GM23338 (cell line): ENCODE measurements around the gene SDE2. TPM values are rescaled to one million over a fixed set of nuclear protein-coding genes. Genes with fewer than 3 reads are reported as not detected.

Source experiments
- ATAC-seq: fragments of 200-7000 bp; cut with Tn5 transposase; 3 replicates; pipeline ENCODE4 v1.9.1; 2020
- DNase-seq: peaks from one replicate; pipeline ENCODE4 v3.0.0-alpha.2; 2015; ENCODE audit warnings: low spot score
- H2AFZ ChIP-seq: fragments of 200-600 bp; sonication (generic); 2 replicates; pipeline ENCODE4 v1.8.0; 2016; ENCODE audit warnings: antibody characterized with exemption, mild to moderate bottlenecking, moderate library complexity
- H3F3A ChIP-seq: fragments of 200-600 bp; sonication (generic); replicated peaks from 2 replicates; pipeline ENCODE4 v1.8.0; 2017; ENCODE audit warnings: antibody characterized with exemption, mixed run types, low read depth
- H3K27ac ChIP-seq: fragments of 200-600 bp; sonication (generic); 2 replicates; pipeline ENCODE4 v1.6.1; 2016; ENCODE audit warnings: low read depth
- H3K27me3 ChIP-seq: fragments of 200-600 bp; sonication (generic); 2 replicates; pipeline ENCODE4 v1.8.0; 2016; ENCODE audit warnings: mild to moderate bottlenecking, mixed run types, moderate library complexity; ENCODE audit not compliant: insufficient read depth
- H3K36me3 ChIP-seq: fragments of 200-600 bp; sonication (generic); 2 replicates; pipeline ENCODE4 v1.8.0; 2016; ENCODE audit warnings: mild to moderate bottlenecking; ENCODE audit not compliant: insufficient read depth
- H3K4me1 ChIP-seq: fragments of 200-600 bp; sonication (generic); 2 replicates; pipeline ENCODE4 v1.8.0; 2016; ENCODE audit warnings: mild to moderate bottlenecking, moderate library complexity; ENCODE audit not compliant: insufficient read depth
- H3K4me2 ChIP-seq: fragments of 200-600 bp; sonication (generic); 2 replicates; pipeline ENCODE4 v1.7.1; 2017; ENCODE audit warnings: mixed run types
- H3K4me3 ChIP-seq: fragments of 200-600 bp; sonication (generic); 2 replicates; pipeline ENCODE4 v1.6.1; 2016; ENCODE audit warnings: mixed run types
- H3K79me2 ChIP-seq: fragments of 200-600 bp; sonication (generic); replicated peaks from 2 replicates; pipeline ENCODE4 v1.8.0; 2017; ENCODE audit warnings: mild to moderate bottlenecking; ENCODE audit not compliant: insufficient read depth
- H3K9me2 ChIP-seq: fragments of 200-600 bp; sonication (generic); 2 replicates; pipeline ENCODE4 v1.8.0; 2017; ENCODE audit not compliant: insufficient read depth
- H4K20me1 ChIP-seq: fragments of 200-600 bp; sonication (generic); replicated peaks from 2 replicates; pipeline ENCODE4 v1.8.0; 2017; ENCODE audit warnings: mild to moderate bottlenecking; ENCODE audit not compliant: insufficient read depth
- H3K27ac Mint-ChIP-seq: 2 replicates; pipeline ENCODE4 v1.8.0; 2020; ENCODE audit warnings: inconsistent platforms, mild to moderate bottlenecking, moderate library complexity, mixed read lengths
- H3K27me3 Mint-ChIP-seq: 3 replicates; pipeline ENCODE4 v1.8.0; 2022; ENCODE audit warnings: low read depth, mild to moderate bottlenecking, moderate library complexity, mixed read lengths, inconsistent platforms; ENCODE audit not compliant: insufficient read depth, poor library complexity
- H3K36me3 Mint-ChIP-seq: 3 replicates; pipeline ENCODE4 v1.8.0; 2021; ENCODE audit warnings: low read depth, mild to moderate bottlenecking, inconsistent platforms, moderate library complexity, mixed read lengths
- H3K4me1 Mint-ChIP-seq: 3 replicates; pipeline ENCODE4 v1.8.0; 2020; ENCODE audit warnings: mild to moderate bottlenecking, inconsistent platforms, mixed read lengths
- H3K4me3 Mint-ChIP-seq: 3 replicates; pipeline ENCODE4 v1.8.0; 2021; ENCODE audit warnings: moderate library complexity, mild to moderate bottlenecking, inconsistent platforms, mixed read lengths
- H3K9me3 Mint-ChIP-seq: 3 replicates; pipeline ENCODE4 v1.8.0; 2020; ENCODE audit warnings: moderate library complexity, mild to moderate bottlenecking, inconsistent platforms, mixed read lengths
- CREB1 ChIP-seq: fragments of 250-450 bp; sonication (Bioruptor Pico); IDR thresholded peaks from 2 replicates; pipeline ENCODE4 v1.5.0; 2020; ENCODE audit warnings: low read depth, mild to moderate bottlenecking, moderate library complexity
- EZH2 ChIP-seq: fragments of 200-600 bp; sonication (generic); IDR thresholded peaks from one replicate; pipeline ENCODE4 v1.8.0; 2017; ENCODE audit warnings: antibody characterized with exemption, mild to moderate bottlenecking, low read depth; ENCODE audit not compliant: unreplicated experiment
- EZH2phosphoT487 ChIP-seq: fragments of 200-600 bp; sonication (generic); IDR thresholded peaks from one replicate; pipeline ENCODE4 v1.8.1; 2018; ENCODE audit warnings: antibody characterized with exemption; ENCODE audit not compliant: unreplicated experiment
- NANOG ChIP-seq: IDR thresholded peaks from 2 replicates; pipeline ENCODE4 v1.6.1; 2016; ENCODE audit warnings: antibody characterized with exemption, borderline replicate concordance
- POLR2AphosphoS5 ChIP-seq: IDR thresholded peaks from 2 replicates; pipeline ENCODE4 v1.6.1; 2016; ENCODE audit warnings: antibody characterized with exemption, low read depth
- REST ChIP-seq: IDR thresholded peaks from one replicate; pipeline ENCODE4 v1.6.1; 2018; ENCODE audit warnings: antibody characterized with exemption; ENCODE audit not compliant: unreplicated experiment
- STAT1 ChIP-seq: IDR thresholded peaks from one replicate; pipeline ENCODE4 v1.6.1; 2016; ENCODE audit warnings: antibody characterized with exemption; ENCODE audit not compliant: unreplicated experiment
- ZNF114 ChIP-seq: fragments of 250-450 bp; sonication (Bioruptor Pico); IDR thresholded peaks from 2 replicates; pipeline ENCODE4 v1.5.0; 2020; ENCODE audit warnings: mild to moderate bottlenecking, moderate library complexity
- ZNF331 ChIP-seq: fragments of 250-450 bp; sonication (Bioruptor Pico); IDR thresholded peaks from 2 replicates; pipeline ENCODE4 v1.5.0; 2020; ENCODE audit warnings: low read depth, mild to moderate bottlenecking, moderate library complexity
- polyA plus RNA-seq: library from polyadenylated mRNA; unstranded; fragments of >200 nt; fragmentation: Nextera tagmentation; extraction: Ambion mirVana; gene quantifications from 2 replicates; pipeline ENCODE4 v1.2.1, GENCODE V29; 2016
- total RNA-seq: library from RNA; depleted of rRNA; stranded (reverse); fragments of >200 nt; shearing (Covaris generic); gene quantifications from 2 replicates; pipeline ENCODE4 v1.2.3, GENCODE V29; 2014
- TF ChIP-seq, protein P1 (sequence below): IDR thresholded peaks from 2 replicates; pipeline ENCODE4 v1.6.1; 2016; ENCODE audit warnings: antibody characterized with exemption
- TF ChIP-seq, protein P2 (sequence below), 2 experiments: fragments of 200-600 bp in 1 of 2; sonication (generic) in 1 of 2; conservative IDR thresholded peaks; 2 replicates each; pipeline versions ENCODE4 v1.5.1 to v1.6.1; 2016 to 2017; ENCODE audit warnings: antibody characterized with exemption in 2 of 2, low read depth in 2 of 2, mild to moderate bottlenecking in 2 of 2, moderate library complexity in 1 of 2
- TF ChIP-seq, protein P3 (sequence below): fragments of 250-450 bp; sonication (Bioruptor Pico); IDR thresholded peaks from 2 replicates; pipeline ENCODE4 v1.5.0; 2020; ENCODE audit warnings: mild to moderate bottlenecking, moderate library complexity

SDE2 gene
- total and polyA plus RNA-seq, 2 experiments from 2014 or later: 10.6 to 26.9 TPM

GRCh38 chr1:226038661-226039060 is 39.5 kb upstream of the SDE2 start:
- no peak overlapping the region for H2AFZ ChIP-seq
- Mint-ChIP-seq H3K4me1 (no peaks in the 10 kb centered on the region), H3K4me3 (no peak overlapping the region), H3K9me3 (no peaks in the 10 kb centered on the region), H3K36me3 (no peaks in the 10 kb centered on the region), H3K27me3 (no peaks in the 10 kb centered on the region), H3K27ac (no peak overlapping the region)
- no peak overlapping the region for H3K4me3 ChIP-seq
- H3K9me2 ChIP-seq: no peaks in the 10 kb centered on the region
- TF ChIP-seq ZNF114 (CRISPR knock-in tag) (no peak), POLR2AphosphoS5 (no peak), ZNF331 (CRISPR knock-in tag) (no peak), EZH2phosphoT487 (no peak), STAT1 (no peak), NANOG (no peak), CREB1 (CRISPR knock-in tag) (no peak), EZH2 (no peak), REST (no peak)
- TF ChIP-seq, protein P1, sequence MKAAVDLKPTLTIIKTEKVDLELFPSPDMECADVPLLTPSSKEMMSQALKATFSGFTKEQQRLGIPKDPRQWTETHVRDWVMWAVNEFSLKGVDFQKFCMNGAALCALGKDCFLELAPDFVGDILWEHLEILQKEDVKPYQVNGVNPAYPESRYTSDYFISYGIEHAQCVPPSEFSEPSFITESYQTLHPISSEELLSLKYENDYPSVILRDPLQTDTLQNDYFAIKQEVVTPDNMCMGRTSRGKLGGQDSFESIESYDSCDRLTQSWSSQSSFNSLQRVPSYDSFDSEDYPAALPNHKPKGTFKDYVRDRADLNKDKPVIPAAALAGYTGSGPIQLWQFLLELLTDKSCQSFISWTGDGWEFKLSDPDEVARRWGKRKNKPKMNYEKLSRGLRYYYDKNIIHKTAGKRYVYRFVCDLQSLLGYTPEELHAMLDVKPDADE: no peak
- TF ChIP-seq, protein P2, sequence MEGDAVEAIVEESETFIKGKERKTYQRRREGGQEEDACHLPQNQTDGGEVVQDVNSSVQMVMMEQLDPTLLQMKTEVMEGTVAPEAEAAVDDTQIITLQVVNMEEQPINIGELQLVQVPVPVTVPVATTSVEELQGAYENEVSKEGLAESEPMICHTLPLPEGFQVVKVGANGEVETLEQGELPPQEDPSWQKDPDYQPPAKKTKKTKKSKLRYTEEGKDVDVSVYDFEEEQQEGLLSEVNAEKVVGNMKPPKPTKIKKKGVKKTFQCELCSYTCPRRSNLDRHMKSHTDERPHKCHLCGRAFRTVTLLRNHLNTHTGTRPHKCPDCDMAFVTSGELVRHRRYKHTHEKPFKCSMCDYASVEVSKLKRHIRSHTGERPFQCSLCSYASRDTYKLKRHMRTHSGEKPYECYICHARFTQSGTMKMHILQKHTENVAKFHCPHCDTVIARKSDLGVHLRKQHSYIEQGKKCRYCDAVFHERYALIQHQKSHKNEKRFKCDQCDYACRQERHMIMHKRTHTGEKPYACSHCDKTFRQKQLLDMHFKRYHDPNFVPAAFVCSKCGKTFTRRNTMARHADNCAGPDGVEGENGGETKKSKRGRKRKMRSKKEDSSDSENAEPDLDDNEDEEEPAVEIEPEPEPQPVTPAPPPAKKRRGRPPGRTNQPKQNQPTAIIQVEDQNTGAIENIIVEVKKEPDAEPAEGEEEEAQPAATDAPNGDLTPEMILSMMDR (conservative IDR thresholded peaks at IDR 0.05; ENCODE audit: low read depth in 2 of 2): no peak
- TF ChIP-seq, protein P3, sequence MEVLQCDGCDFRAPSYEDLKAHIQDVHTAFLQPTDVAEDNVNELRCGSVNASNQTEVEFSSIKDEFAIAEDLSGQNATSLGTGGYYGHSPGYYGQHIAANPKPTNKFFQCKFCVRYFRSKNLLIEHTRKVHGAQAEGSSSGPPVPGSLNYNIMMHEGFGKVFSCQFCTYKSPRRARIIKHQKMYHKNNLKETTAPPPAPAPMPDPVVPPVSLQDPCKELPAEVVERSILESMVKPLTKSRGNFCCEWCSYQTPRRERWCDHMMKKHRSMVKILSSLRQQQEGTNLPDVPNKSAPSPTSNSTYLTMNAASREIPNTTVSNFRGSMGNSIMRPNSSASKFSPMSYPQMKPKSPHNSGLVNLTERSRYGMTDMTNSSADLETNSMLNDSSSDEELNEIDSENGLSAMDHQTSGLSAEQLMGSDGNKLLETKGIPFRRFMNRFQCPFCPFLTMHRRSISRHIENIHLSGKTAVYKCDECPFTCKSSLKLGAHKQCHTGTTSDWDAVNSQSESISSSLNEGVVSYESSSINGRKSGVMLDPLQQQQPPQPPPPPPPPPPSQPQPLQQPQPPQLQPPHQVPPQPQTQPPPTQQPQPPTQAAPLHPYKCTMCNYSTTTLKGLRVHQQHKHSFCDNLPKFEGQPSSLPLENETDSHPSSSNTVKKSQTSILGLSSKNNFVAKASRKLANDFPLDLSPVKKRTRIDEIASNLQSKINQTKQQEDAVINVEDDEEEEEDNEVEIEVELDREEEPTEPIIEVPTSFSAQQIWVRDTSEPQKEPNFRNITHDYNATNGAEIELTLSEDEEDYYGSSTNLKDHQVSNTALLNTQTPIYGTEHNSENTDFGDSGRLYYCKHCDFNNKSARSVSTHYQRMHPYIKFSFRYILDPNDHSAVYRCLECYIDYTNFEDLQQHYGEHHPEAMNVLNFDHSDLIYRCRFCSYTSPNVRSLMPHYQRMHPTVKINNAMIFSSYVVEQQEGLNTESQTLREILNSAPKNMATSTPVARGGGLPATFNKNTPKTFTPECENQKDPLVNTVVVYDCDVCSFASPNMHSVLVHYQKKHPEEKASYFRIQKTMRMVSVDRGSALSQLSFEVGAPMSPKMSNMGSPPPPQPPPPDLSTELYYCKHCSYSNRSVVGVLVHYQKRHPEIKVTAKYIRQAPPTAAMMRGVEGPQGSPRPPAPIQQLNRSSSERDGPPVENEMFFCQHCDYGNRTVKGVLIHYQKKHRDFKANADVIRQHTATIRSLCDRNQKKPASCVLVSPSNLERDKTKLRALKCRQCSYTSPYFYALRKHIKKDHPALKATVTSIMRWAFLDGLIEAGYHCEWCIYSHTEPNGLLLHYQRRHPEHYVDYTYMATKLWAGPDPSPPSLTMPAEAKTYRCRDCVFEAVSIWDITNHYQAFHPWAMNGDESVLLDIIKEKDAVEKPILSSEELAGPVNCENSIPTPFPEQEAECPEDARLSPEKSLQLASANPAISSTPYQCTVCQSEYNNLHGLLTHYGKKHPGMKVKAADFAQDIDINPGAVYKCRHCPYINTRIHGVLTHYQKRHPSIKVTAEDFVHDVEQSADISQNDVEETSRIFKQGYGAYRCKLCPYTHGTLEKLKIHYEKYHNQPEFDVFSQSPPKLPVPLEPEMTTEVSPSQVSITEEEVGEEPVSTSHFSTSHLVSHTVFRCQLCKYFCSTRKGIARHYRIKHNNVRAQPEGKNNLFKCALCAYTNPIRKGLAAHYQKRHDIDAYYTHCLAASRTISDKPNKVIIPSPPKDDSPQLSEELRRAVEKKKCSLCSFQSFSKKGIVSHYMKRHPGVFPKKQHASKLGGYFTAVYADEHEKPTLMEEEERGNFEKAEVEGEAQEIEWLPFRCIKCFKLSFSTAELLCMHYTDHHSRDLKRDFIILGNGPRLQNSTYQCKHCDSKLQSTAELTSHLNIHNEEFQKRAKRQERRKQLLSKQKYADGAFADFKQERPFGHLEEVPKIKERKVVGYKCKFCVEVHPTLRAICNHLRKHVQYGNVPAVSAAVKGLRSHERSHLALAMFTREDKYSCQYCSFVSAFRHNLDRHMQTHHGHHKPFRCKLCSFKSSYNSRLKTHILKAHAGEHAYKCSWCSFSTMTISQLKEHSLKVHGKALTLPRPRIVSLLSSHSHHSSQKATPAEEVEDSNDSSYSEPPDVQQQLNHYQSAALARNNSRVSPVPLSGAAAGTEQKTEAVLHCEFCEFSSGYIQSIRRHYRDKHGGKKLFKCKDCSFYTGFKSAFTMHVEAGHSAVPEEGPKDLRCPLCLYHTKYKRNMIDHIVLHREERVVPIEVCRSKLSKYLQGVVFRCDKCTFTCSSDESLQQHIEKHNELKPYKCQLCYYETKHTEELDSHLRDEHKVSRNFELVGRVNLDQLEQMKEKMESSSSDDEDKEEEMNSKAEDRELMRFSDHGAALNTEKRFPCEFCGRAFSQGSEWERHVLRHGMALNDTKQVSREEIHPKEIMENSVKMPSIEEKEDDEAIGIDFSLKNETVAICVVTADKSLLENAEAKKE: no peak
- no peaks in the 10 kb centered on the region; the same call in 1 of the 2 replicates for H3K4me1 ChIP-seq
- no peak overlapping the region for H3K4me2 ChIP-seq
- H3K79me2 ChIP-seq: no peaks in the 10 kb centered on the region
- no peaks in the 10 kb centered on the region for H3K36me3 ChIP-seq
- H3F3A ChIP-seq: 0 out of 2 replicates have a peak, but pooled peaks cover 2% of the 10 kb centered on the region
- H3K27me3 ChIP-seq: no peaks in the 10 kb centered on the region
- H4K20me1 ChIP-seq: no peaks in the 10 kb centered on the region
- no peak for DNase-seq
- H3K27ac ChIP-seq: no peak overlapping the region
- no peak for ATAC-seq
